ENCODE results near the gene KLLN.
"Not testable (repeated sequence)": the region's sequence is repeated elsewhere in the genome, so short reads cannot be mapped to it uniquely, and the experiment has no call there.

The KLLN gene

DNA sequence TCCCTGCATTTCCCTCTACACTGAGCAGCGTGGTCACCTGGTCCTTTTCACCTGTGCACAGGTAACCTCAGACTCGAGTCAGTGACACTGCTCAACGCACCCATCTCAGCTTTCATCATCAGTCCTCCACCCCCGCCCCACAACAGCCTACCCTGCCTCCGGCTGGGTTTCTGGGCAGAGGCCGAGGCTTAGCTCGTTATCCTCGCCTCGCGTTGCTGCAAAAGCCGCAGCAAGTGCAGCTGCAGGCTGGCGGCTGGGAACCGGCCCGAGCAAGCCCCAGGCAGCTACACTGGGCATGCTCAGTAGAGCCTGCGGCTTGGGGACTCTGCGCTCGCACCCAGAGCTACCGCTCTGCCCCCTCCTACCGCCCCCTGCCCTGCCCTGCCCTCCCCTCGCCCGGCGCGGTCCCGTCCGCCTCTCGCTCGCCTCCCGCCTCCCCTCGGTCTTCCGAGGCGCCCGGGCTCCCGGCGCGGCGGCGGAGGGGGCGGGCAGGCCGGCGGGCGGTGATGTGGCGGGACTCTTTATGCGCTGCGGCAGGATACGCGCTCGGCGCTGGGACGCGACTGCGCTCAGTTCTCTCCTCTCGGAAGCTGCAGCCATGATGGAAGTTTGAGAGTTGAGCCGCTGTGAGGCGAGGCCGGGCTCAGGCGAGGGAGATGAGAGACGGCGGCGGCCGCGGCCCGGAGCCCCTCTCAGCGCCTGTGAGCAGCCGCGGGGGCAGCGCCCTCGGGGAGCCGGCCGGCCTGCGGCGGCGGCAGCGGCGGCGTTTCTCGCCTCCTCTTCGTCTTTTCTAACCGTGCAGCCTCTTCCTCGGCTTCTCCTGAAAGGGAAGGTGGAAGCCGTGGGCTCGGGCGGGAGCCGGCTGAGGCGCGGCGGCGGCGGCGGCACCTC is at the start of gene KLLN, which contains the start of gene PTEN:
Gene KLLN, minus strand, starts transcription at position 481 of the 891 bp plus-strand sequence. CDS start 1,046 bp downstream, outside the sequence.
Gene PTEN, plus strand, starts transcription at position 573 of the 891 bp plus-strand sequence. CDS start 845 bp downstream, outside the sequence.
- DNase-seq = peak; percentile 94

GRCh38 chr10:87903396-87903795 is 40.1 kb upstream of the KLLN start:
- not testable (repeated sequence) for DNase-seq

DNA sequence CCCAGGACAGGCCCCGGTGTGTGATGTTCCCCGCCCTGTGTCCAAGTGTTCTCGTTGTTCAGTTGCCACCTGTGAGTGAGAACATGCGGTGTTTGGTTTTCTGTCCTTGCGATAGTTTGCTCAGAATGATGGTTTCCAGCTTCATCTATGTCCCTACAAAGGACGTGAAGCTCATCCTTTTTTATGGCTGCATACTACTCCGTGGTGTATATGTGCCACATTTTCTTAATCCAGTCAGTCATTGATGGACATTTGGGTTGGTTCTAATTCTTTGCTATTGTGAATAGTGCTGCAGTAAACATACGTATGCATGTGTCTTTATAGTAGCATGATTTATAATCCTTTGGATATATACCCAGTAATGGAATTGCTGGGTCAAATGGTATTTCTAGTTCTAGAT is 34.6 kb upstream of the KLLN start:
- DNase-seq = not testable (repeated sequence)

GRCh38 chr10:87896216-87896615 is 32.9 kb upstream of the KLLN start:
- no peak for DNase-seq

DNA sequence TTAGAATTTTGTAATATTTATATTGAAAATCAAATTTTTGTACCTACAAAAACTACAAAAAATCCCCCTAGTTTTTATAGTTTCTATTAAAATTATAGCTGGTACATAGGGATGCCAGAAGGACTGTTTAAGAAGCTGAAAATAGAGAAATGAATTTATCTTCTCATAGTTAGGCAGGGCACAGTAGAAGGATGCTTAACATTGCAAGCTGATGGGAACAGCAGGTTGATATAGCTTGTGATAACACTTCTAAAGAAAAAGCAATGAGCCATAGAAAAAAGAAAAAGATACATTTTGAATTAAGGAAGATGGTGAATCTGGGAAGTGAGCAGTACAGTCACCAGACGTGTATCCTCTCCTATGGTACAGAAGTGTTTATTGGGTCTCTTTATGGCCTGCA is 32.1 kb upstream of the KLLN start:
- DNase-seq = no peak

DNA sequence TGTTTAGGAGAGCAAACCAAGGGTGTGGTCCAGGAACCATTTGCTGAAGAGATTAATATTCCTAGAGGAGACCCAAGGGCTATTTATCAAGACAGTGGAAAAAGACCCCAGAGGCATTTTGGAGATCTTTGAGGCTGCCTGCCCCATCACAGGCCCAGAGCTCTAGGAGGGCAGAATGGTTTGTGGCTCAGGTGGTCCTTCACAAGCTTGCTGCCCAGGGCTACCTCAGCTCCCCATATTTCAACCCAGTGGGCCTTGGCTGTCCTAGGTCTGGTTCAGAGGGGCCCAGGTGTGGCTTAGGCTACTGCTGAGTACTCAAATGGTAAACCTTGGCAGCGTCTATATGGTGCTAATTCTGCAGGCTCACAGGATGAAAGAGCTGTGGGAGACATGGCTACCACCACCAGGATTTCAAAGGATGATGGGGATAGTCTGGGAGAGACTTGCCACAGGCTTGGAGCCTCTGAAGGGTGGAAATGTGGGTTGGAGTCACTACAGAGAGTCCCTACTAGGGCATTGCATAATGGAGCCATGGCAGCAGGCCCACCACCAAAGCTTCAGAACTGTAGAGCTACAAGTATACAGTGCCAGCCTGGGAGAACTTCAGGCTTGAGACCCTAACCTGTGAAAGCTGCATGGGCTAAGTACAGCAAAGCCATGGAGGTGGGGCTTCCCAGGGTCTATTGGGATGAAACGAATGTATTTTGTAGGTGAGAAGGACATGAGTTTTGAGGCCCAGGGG is 24.4 kb upstream of the KLLN start:
- no peak for DNase-seq

GRCh38 chr10:87887146-87887545 is 23.8 kb upstream of the KLLN start:
- DNase-seq = no peak

GRCh38 chr10:87886635-87887034 is 23.3 kb upstream of the KLLN start:
- DNase-seq = no peak

DNA sequence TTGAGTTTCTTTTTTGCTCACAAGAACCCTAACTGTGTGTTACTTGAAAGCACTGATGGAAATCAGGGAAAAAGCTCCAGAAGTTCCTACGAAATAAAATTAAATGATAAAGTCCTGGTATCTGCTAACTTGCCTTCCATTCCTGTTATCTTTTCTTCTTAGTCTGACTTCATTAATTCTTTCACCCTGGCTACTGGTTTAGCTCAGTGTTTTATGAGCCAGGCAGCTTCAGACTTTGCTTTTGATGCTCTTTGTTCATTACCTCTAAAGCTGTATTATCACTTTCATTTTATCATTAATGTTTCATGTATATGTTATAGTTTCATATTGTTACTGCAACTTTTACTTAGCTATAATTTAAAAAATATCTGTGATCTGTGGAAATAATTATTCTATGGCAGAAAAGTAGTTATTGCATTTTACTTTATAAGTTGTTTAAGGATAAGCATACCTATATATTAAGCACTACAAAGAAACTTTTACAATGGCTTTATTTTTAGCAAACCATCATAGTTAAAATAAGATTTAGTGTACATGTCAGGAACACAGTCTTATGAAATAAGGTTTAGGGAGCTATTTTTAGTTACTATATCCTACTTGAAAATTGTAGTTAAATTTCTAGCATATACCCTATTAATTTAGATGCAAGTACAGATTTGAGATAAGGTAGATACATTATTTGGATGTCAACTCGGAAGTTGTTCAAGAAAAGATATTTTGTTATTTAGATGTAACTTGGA is 19.4 kb upstream of the KLLN start:
- DNase-seq = no peak

- not testable (repeated sequence) for DNase-seq
These were observed 18.2 kb upstream of the KLLN start for GRCh38 chr10:87881373-87882059.

DNA sequence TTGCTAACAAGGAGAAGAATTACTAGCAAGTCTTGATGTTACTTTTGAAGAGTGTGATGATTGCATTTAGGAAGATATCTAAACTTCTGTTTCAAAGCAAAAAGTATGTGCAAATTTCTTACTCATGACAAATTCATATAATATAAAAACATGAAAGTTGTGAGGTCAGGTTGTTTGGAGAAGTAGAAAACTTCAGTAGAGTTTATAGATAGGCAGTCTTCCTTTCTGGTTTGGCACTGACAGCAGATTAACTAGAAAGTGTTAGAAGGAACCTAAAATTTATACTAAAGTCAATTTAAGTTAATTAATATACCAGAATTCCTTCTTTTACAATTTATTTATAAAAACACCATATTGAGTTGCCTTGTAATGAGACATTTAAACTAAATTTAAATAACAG is 17.0 kb upstream of the KLLN start:
- DNase-seq = no peak

DNA sequence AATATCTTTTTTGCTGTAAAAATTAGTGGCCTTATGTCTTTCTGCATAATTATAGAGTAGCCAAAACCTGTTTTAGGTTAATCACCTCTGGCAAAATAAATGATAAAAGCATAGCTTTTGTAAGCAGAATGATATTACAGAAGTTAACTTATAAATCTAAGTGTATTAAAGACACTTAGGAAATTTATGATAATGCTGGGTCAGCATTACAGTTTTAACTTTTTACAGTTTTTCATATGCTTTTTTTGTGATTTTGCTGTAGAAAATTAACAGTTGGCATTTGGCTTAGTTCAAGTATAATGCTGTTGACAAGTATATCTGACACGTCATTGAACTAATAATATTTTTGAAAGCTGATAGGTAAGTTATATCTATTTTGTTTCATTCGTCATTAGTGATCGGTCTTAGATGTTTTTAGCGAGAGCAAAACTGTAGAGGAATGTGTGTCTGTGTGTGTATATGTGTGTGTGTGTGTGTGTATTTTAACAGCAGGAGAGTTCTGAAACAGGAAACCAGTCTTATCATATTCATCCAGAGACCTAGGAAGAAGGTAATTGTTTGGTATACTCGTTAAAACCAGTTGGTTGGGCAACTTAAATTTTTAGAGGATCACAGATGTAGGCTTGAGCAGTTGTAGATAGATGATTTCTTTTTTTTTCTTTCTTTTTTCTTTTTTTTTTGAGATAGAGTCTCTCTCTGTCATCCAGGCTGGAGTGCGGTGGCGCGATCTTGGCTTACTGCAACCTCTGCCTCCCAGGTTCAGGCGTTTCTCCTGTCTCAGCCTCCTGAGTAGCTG is 15.5 kb upstream of the KLLN start:
- no peak for DNase-seq

- no peak for DNase-seq
These were observed 12.7 kb upstream of the KLLN start for GRCh38 chr10:87875929-87876571.

GRCh38 chr10:87873656-87874055 is 10.3 kb upstream of the KLLN start:
- no peak for DNase-seq

GRCh38 chr10:87872828-87873227 is 9.5 kb upstream of the KLLN start:
- no peak for DNase-seq

DNA sequence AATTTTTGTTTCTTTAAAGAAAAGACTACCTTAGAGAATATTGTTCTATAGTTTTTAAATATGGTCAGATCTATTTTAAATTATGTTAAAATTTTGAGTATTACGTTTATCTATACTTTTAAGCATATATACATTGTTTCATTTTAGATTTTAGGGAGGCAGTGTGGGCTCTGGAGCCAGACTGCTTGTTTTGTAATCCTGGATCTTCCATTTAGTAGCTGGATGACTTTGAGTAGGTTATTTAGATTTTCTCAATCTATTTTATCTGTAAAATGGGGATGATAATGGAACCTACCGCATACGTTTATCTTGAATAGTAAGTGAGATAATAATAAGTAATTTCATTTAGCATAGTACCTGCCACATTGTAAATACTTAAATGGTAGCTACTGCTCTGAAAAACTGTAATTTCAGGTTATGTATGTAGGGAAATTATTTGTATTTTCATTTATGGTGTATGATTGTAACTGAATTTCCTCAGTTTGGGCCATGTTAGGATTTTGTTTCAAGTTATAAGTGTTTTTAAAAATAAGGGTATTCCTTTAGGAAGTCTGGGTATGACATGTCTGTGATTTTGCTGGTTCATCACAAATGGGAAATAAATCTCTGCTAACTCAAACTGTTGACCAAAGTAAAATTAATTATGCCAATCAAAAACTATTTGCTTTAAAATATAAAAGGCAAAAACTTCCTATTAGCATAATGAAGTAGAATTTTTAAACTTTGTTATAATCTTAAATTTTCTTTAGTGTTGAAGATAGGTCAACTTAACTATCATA is 6.6 kb upstream of the KLLN start:
- no peak for DNase-seq

GRCh38 chr10:87869139-87869538 is 5.8 kb upstream of the KLLN start:
- not testable (repeated sequence) for DNase-seq

DNA sequence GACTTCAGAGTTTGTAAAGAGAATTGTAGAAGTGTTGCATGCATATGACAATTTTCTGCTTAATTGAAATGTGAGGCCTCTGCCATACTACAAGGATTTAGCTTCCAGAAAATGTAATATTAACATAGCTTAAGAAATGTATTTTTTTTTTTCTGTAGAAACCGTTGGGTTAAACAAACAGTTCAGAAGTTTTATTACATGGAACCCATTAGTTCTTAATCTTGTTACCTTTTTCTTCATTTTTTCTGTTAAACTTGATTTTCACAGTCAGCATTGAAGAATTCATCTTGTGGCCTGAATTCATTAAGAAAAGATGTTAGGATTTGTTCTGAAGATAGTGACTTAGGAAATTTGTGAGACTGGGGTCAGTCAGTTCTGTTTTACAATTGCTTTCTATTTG is 4.9 kb upstream of the KLLN start:
- no peak for DNase-seq

GRCh38 chr10:87867453-87867852 is 4.1 kb upstream of the KLLN start:
- no peak for DNase-seq

- no peak for DNase-seq
These were observed 3.2 kb upstream of the KLLN start for GRCh38 chr10:87866412-87866974.

Measured in left hindlimb (tissue), 1 donor.